ENCODE data around the gene GUCD1. TPM values are rescaled to one million over a fixed set of nuclear protein-coding genes. Genes with fewer than 3 reads are reported as not detected.

Gene GUCD1
- total and polyA plus RNA-seq, 2 donors from 2014 or later = 111 to 150 TPM

DNA sequence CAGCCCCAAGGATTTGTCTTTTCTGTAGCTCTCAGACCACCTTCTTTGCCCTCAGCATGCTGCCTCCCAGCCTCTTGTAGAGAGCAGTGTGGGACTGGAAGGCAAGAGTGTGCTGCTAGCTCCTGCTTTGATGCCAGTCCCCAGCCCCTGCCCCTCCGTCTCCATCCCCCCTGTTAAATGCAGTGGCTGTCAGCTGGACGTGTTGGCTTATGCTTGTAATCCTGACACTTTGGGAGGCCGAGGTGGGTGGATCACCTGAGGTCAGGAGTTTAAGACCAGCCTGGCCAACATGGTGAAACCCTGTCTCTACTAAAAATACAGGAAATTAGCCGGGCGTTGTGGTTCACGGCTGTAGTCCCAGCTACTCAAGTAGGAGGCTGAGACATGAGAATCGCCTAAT lies 16.3 kb upstream of the GUCD1 start:
- intact Hi-C loops (cut with DNase I) = no loop called here
- Histone ChIP-seq H3K9ac (ENCODE audit: low read length in 3 of 3) (no peak overlapping the region), H3K9me3 (ENCODE audit: control insufficient read depth in 2 of 3, insufficient read depth in 1 of 3, low read length in 3 of 3) (no peaks in the 10 kb centered on the region), H3K4me1 (ENCODE audit: control insufficient read depth in 2 of 3, insufficient read depth in 2 of 3, low read depth in 1 of 3, low read length in 3 of 3) (peaks cover 0 to 7% (median 6%) of the 10 kb centered on the region in 3 donors), H3K4me3 (ENCODE audit: low read length in 3 of 3) (no peak overlapping the region), H3K27ac (ENCODE audit: low read depth in 2 of 2, low read length in 2 of 2) (no peak overlapping the region), H3K27me3 (ENCODE audit: control insufficient read depth, insufficient read depth, low read length) (no peaks in the 10 kb centered on the region), H3K36me3 (ENCODE audit: control insufficient read depth in 2 of 3, insufficient read depth in 3 of 3, low read length in 3 of 3) (peaks cover 13 to 49% (median 22%) of the 10 kb centered on the region in 3 donors)
- no peak for TF ChIP-seq CTCF (IDR thresholded peaks at IDR 0.05; ENCODE audit: borderline replicate concordance, extremely low read depth, insufficient read depth)
- FAIRE-seq (no peak), DNase-seq (no peak)

DNA sequence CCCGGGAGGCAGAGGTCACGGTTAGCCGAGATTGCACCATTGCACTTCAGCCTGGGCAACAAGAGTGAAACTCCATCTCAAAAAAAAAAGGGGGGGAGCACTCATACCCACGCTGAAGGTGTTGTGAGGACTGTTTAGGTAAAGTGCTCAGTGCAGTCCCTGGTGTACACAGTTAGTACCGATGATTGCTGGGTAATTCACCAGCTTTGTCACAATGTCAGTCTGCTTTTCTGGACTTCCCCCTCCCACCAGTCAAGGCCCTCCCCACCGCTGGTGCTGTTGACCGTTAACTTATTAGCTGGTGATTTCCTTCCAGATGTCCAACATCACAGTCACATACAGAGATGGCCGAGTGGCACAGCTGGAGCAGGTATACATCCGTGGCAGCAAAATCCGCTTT lies 12.7 kb upstream of the GUCD1 start:
- no peaks in the 10 kb centered on the region for H3K27me3 ChIP-seq (ENCODE audit: control insufficient read depth, insufficient read depth, low read length)
- DNase-seq (no peak), FAIRE-seq (no peak)
- TF ChIP-seq CTCF (IDR thresholded peaks at IDR 0.05; ENCODE audit: borderline replicate concordance, extremely low read depth, insufficient read depth) = no peak
- H3K36me3 ChIP-seq (ENCODE audit: control insufficient read depth in 2 of 3, insufficient read depth in 3 of 3, low read length in 3 of 3) = peaks cover 9 to 33% (median 18%) of the 10 kb centered on the region in 3 donors
- H3K9me3 ChIP-seq (ENCODE audit: control insufficient read depth in 2 of 3, insufficient read depth in 1 of 3, low read length in 3 of 3) = no peaks in the 10 kb centered on the region
- no peak overlapping the region for H3K9ac ChIP-seq (ENCODE audit: low read length in 3 of 3)
- intact Hi-C loops (cut with DNase I) = no loop called here
- H3K4me1 ChIP-seq (ENCODE audit: control insufficient read depth in 2 of 3, insufficient read depth in 2 of 3, low read depth in 1 of 3, low read length in 3 of 3) = peaks cover 0 to 22% (median 19%) of the 10 kb centered on the region in 3 donors
- H3K4me3 ChIP-seq (ENCODE audit: low read length in 3 of 3) = no peak overlapping the region
- no peak overlapping the region for H3K27ac ChIP-seq (ENCODE audit: low read depth in 2 of 2, low read length in 2 of 2)

DNA sequence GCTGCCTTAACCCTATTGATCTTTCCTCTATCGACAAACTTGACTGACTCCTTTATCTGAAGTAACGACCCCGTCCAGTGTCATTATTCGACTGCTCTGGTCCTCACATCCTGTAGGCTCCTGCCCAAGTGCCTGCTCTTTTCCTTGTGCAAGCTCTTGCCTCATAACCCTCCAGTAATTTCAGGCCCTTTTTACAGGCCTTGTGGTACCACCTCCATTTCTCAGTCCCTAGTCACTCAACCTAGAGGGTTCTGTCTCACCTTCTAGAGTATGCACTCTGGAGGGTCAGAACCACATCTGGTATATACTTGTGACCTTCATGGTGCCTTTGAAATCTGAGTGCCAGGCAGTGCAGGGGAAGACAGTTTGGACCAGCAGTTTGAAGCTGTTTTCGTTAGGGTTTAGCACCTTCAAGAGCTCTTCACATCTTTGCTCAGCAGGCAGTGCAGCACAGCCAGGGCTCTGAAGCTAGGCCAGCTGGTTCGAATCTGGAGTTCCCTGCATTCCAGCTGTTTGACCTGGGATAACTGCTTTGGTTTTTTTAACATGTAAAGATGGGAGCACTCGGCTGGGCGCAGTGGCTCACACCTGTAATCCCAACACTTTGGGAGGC lies 12.1 kb upstream of the GUCD1 start:
- H3K36me3 ChIP-seq (ENCODE audit: control insufficient read depth in 2 of 3, insufficient read depth in 3 of 3, low read length in 3 of 3) = peaks cover 9 to 28% (median 15%) of the 10 kb centered on the region in 3 donors
- no peak overlapping the region for H3K27ac ChIP-seq (ENCODE audit: low read depth in 2 of 2, low read length in 2 of 2)
- no peak for TF ChIP-seq CTCF (IDR thresholded peaks at IDR 0.05; ENCODE audit: borderline replicate concordance, extremely low read depth, insufficient read depth)

More for the DNA sequence above, 12.1 kb upstream of the GUCD1 start:
- intact Hi-C loops (cut with DNase I) = no loop called here
- DNase-seq (no peak), FAIRE-seq (no peak)
- H3K27me3 ChIP-seq (ENCODE audit: control insufficient read depth, insufficient read depth, low read length) = no peaks in the 10 kb centered on the region
- peaks cover 0 to 22% (median 19%) of the 10 kb centered on the region in 3 donors for H3K4me1 ChIP-seq (ENCODE audit: control insufficient read depth in 2 of 3, insufficient read depth in 2 of 3, low read depth in 1 of 3, low read length in 3 of 3)
- H3K9me3 ChIP-seq (ENCODE audit: control insufficient read depth in 2 of 3, insufficient read depth in 1 of 3, low read length in 3 of 3) = no peaks in the 10 kb centered on the region
- no peak overlapping the region for H3K4me3 ChIP-seq (ENCODE audit: low read length in 3 of 3)
- H3K9ac ChIP-seq (ENCODE audit: low read length in 3 of 3) = no peak overlapping the region
